BJ (cell line): ENCODE results near the gene KRTAP5-6. TPM values are rescaled to one million over a fixed set of nuclear protein-coding genes. Genes with fewer than 3 reads are reported as not detected.

Source experiments
- CTCF ChIA-PET: fragments of 350-600 bp; formaldehyde crosslinking; extraction: SDS; loops from one replicate; lab custom pipeline; 2021; ENCODE audit warnings: antibody characterized with exemption, inconsistent platforms; lab: Yijun Ruan, JAX
- POLR2A ChIA-PET: fragments of 300-600 bp; sonication (Branson Sonifier 250); formaldehyde crosslinking; extraction: SDS; loops from one replicate; lab custom pipeline; 2021; ENCODE audit warnings: antibody characterized with exemption; lab: Charles Lee
- DNase-seq: peaks from one replicate; pipeline ENCODE4 v3.0.0-alpha.2; 2011; ENCODE audit warnings: low read depth
- H3K27me3 ChIP-seq: 2 replicates; pipeline ENCODE4 v1.6.0; 2011; ENCODE audit warnings: low read length; ENCODE audit not compliant: control insufficient read depth, insufficient read depth
- H3K36me3 ChIP-seq: 2 replicates; pipeline ENCODE4 v1.5.1; 2011; ENCODE audit warnings: low read length; ENCODE audit not compliant: control insufficient read depth, insufficient read depth
- H3K4me3 ChIP-seq: 2 replicates; pipeline ENCODE4 v1.5.1; 2011; ENCODE audit warnings: low read depth, mild to moderate bottlenecking, control low read depth, low read length
- CTCF ChIP-seq: IDR thresholded peaks from 2 replicates; pipeline ENCODE4 v1.5.1; 2011; ENCODE audit warnings: low read depth, mild to moderate bottlenecking, control low read depth, inconsistent platforms, low read length, moderate library complexity; ENCODE audit not compliant: insufficient read depth
- polyA plus RNA-seq: library from polyadenylated mRNA; depleted of rRNA; stranded (reverse); fragments of >200 nt; gene quantifications from 2 replicates; pipeline ENCODE4 v1.2.3, GENCODE V29; 2011

KRTAP5-6 gene
- polyA plus RNA-seq, 1 experiment = not detected

- CTCF ChIA-PET = interaction anchor here (1.0 to 5.8 kb wide), 3 partner anchors 132 to 140 kb away, joined by 3 to 76 read pairs (median 3); no protein-coding TSS in a partner anchor
- POLR2A ChIA-PET = no interaction called here
- H3K36me3 ChIP-seq = no peaks in the 10 kb centered on the region
- DNase-seq = no peak
- peaks cover 12% of the 10 kb centered on the region for H3K27me3 ChIP-seq
- H3K4me3 ChIP-seq = no peak overlapping the region
- TF ChIP-seq CTCF = no peak
These were observed 2.8 kb downstream of the KRTAP5-6 start for GRCh38 chr11:1699771-1700170.

- DNase-seq = no peak
- POLR2A ChIA-PET = interaction anchor here (0.5 kb wide), 1 partner anchor 132 kb away, joined by 4 read pairs; no protein-coding TSS in a partner anchor
- H3K27me3 ChIP-seq = peaks cover 8% of the 10 kb centered on the region
These were observed 4.3 kb downstream of the KRTAP5-6 start for GRCh38 chr11:1701091-1701807.

DNA sequence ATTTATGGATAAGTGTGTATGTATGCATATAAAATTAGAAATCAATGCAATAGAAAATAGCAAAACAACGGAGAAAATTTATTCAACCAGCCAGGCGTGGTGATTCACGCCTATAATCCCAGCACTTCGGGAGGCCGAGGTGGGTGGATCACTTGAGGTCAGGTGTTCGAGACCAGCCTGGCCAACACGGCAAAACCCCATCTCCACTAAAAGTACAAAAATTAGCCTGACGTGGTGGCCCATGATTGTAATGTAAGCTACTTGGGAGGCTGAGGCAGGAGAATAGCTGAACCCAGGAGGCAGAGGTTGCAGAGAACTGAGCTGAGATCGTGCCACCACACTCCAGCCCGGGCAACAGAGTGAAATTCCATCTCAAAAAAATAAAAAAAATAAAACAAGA is 5.5 kb downstream of the KRTAP5-6 start:
- POLR2A ChIA-PET = no interaction called here
- no peak for DNase-seq
- Histone ChIP-seq H3K4me3 (no peak overlapping the region), H3K36me3 (no peaks in the 10 kb centered on the region), H3K27me3 (peaks cover 6% of the 10 kb centered on the region)
- no peak for TF ChIP-seq CTCF
- CTCF ChIA-PET = interaction anchor here (1.7 kb wide), 1 partner anchor 9 kb away, joined by 4 read pairs; no protein-coding TSS in a partner anchor

More at GRCh38 chr11:1701091-1701807, 4.3 kb downstream of the KRTAP5-6 start:
- no peak for TF ChIP-seq CTCF
- CTCF ChIA-PET = interaction anchor here (0.7 to 5.8 kb wide), 7 partner anchors 7 to 455 kb away, joined by 3 to 76 read pairs (median 4); no protein-coding TSS in a partner anchor
- no peak overlapping the region for H3K4me3 ChIP-seq
- H3K36me3 ChIP-seq = no peaks in the 10 kb centered on the region

- TF ChIP-seq CTCF = no peak
- H3K27me3 ChIP-seq = peaks cover 11% of the 10 kb centered on the region
- H3K36me3 ChIP-seq = no peaks in the 10 kb centered on the region
- DNase-seq = no peak
- ChIA-PET POLR2A (no interaction called here), CTCF (interaction anchor here (1.7 kb wide), 1 partner anchor 9 kb away, joined by 4 read pairs; no protein-coding TSS in a partner anchor)
- no peak overlapping the region for H3K4me3 ChIP-seq
These were observed 6.2 kb downstream of the KRTAP5-6 start for GRCh38 chr11:1703146-1703545.

- CTCF ChIA-PET = interaction anchor here (2.1 to 4.7 kb wide), 3 partner anchors 12 to 127 kb away, joined by 5 to 37 read pairs (median 7); no protein-coding TSS in a partner anchor
- Histone ChIP-seq H3K36me3 (no peaks in the 10 kb centered on the region), H3K27me3 (peaks cover 12% of the 10 kb centered on the region), H3K4me3 (no peak overlapping the region)
- no peak for TF ChIP-seq CTCF
- DNase-seq = no peak
- POLR2A ChIA-PET = no interaction called here
These were observed 8.4 kb downstream of the KRTAP5-6 start for GRCh38 chr11:1705126-1706052.
